Gastroesophageal sphincter (tissue), 4 donors: Measurements from ENCODE around the gene HELZ. TPM values are rescaled to one million over a fixed set of nuclear protein-coding genes. Genes with fewer than 3 reads are reported as not detected.
A peak's percentile ranks its signal among the peaks of the same experiment; 100 is the strongest.

ENCODE experiments used
- ATAC-seq: fragments of 150-250 bp; one replicate; pipeline ENCODE4 v1.9.1; 2016; ENCODE audit warnings: mild to moderate bottlenecking, moderate library complexity
- H3K27ac ChIP-seq, 4 donors: fragments of 200-600 bp; sonication (generic) in 3 of 4; 1 replicate in 3 of 4; 2 replicates in 1 of 4; pipeline ENCODE4 v1.5.1; 2016 to 2019
- H3K27me3 ChIP-seq: fragments of 200-600 bp; sonication (generic); one replicate; pipeline ENCODE4 v1.5.1; 2019
- H3K36me3 ChIP-seq, 2 donors: fragments of 200-600 bp; sonication (generic); one replicate each; pipeline ENCODE4 v1.5.1; 2019; ENCODE audit warnings: control low read depth in 1 of 2
- H3K4me1 ChIP-seq, 3 donors: fragments of 200-600 bp; sonication (generic); 1 replicate in 2 of 3; 2 replicates in 1 of 3; pipeline ENCODE4 v1.5.1; 2016 to 2019; ENCODE audit warnings: control low read depth in 2 of 3
- H3K4me3 ChIP-seq, 2 donors: fragments of 200-600 bp; sonication (generic); one replicate each; pipeline ENCODE4 v1.5.1; 2019; ENCODE audit warnings: mild to moderate bottlenecking in 1 of 2, moderate library complexity in 1 of 2
- H3K9me3 ChIP-seq, 3 donors: fragments of 200-600 bp; sonication (generic); one replicate each; pipeline ENCODE4 v1.5.1; 2017 to 2019; ENCODE audit warnings: control low read depth in 2 of 3
- EP300 ChIP-seq: sonication (generic); formaldehyde crosslinking; IDR thresholded peaks from one replicate; pipeline ENCODE4 v1.6.1; 2017; ENCODE audit warnings: antibody characterized with exemption, mild to moderate bottlenecking
- POLR2A ChIP-seq, 2 donors: fragments of 450-650 bp; IDR thresholded peaks; one replicate each; pipeline ENCODE4 v1.6.1; 2017; ENCODE audit warnings: antibody characterized with exemption in 2 of 2, mild to moderate bottlenecking in 2 of 2, moderate library complexity in 1 of 2
- POLR2AphosphoS5 ChIP-seq: sonication (generic); formaldehyde crosslinking; IDR thresholded peaks from one replicate; pipeline ENCODE4 v1.6.1; 2017; ENCODE audit warnings: antibody characterized with exemption
- WGBS, 2 donors: methylation state at CpG; one replicate each; pipeline ENCODE4 v1.1.5; 2018; ENCODE audit warnings: low coverage in 1 of 2; 5-methylcytosine and 5-hydroxymethylcytosine counted together
- total RNA-seq, 4 donors: library from RNA; depleted of rRNA; stranded (reverse); fragments of >200 nt; gene quantifications; one replicate each; pipeline ENCODE4 v1.1.0, GENCODE V29; 2016
- TF ChIP-seq, protein P1 (sequence below), 4 experiments: fragments of 200-600 bp in 2 of 4; fragments of 450-650 bp in 2 of 4; sonication (generic) in 1 of 4; IDR thresholded peaks; one replicate each; pipeline ENCODE4 v1.5.1; 2017 to 2019; ENCODE audit warnings: antibody characterized with exemption in 4 of 4, mild to moderate bottlenecking in 2 of 4, moderate library complexity in 2 of 4

Gene HELZ
- total RNA-seq, 4 donors from 2014 or later, result 43.7 to 70.2 (median 58.3) TPM

DNA sequence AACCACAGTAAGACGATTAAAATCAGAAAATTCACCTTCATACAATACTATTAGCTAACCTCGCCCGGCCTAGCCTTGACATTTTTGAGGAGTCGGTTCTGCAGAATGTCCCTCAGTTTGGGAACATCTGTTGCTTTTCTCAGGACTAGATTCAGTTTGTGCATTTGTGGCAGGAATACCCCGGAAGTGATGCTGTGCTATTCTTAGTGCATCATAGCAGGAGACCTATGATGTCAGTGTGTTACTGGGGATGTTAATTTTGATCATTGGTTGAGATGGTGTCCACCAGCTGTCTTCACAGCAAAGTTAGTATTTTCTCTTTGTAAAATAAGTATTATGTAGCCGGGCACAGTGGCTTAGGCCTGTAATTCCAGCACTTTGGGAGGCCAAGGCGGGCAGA lies 21.5 kb upstream of the HELZ start:
- no peaks in the 10 kb centered on the region for H3K27me3 ChIP-seq
- no peak for TF ChIP-seq POLR2AphosphoS5
- no peak for TF ChIP-seq EP300
- 79 to 86% methylated on average over 5 to 7 of the region's 7 CpGs for WGBS, 2 donors
- no peaks in the 10 kb centered on the region for H3K4me1 ChIP-seq
- no peak for ATAC-seq
- no peak overlapping the region for H3K4me3 ChIP-seq
- H3K9me3 ChIP-seq, result no peaks in the 10 kb centered on the region
- H3K36me3 ChIP-seq, result no peaks in the 10 kb centered on the region
- H3K27ac ChIP-seq, result no peak overlapping the region

DNA sequence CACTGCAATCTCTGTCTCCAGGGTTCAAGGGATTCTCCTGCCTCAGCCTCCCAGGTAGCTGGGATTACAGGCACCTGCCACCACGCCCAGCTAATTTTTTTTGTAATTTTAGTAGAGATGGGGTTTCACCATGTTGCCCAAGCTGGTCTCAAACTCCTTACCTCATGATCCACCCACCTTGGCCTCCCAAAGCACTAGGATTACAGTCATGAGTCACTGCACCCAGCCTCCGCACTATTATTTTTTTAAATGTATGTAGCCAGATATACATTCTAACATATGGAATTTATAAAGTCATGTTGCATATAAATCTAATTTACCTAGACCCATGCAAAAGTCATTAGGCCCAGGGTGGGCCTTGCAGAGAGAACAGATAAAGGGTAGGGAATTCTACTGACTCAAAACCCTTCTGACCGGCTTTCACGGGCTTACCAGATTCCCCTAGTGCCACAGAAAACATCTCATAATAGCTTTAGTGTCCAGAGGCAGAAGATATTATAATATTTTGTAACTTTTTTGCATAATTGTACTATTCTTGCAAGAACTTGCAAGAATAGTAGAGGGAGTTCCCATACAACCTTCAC lies 20.5 kb upstream of the HELZ start:
- WGBS, 2 donors, result 96 to 97% methylated on average over 3 to 4 of the region's 4 CpGs
- no peak for ATAC-seq
- Histone ChIP-seq H3K27me3 (no peaks in the 10 kb centered on the region), H3K36me3 (no peaks in the 10 kb centered on the region), H3K9me3 (no peaks in the 10 kb centered on the region), H3K4me3 (no peak overlapping the region), H3K27ac (no peak overlapping the region), H3K4me1 (no peaks in the 10 kb centered on the region)
- TF ChIP-seq POLR2A (IDR thresholded peaks at IDR 0.05), result no peak
- TF ChIP-seq, protein P1, sequence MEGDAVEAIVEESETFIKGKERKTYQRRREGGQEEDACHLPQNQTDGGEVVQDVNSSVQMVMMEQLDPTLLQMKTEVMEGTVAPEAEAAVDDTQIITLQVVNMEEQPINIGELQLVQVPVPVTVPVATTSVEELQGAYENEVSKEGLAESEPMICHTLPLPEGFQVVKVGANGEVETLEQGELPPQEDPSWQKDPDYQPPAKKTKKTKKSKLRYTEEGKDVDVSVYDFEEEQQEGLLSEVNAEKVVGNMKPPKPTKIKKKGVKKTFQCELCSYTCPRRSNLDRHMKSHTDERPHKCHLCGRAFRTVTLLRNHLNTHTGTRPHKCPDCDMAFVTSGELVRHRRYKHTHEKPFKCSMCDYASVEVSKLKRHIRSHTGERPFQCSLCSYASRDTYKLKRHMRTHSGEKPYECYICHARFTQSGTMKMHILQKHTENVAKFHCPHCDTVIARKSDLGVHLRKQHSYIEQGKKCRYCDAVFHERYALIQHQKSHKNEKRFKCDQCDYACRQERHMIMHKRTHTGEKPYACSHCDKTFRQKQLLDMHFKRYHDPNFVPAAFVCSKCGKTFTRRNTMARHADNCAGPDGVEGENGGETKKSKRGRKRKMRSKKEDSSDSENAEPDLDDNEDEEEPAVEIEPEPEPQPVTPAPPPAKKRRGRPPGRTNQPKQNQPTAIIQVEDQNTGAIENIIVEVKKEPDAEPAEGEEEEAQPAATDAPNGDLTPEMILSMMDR (IDR thresholded peaks at IDR 0.05), result no peak
- TF ChIP-seq EP300, result no peak
- no peak for TF ChIP-seq POLR2AphosphoS5

DNA sequence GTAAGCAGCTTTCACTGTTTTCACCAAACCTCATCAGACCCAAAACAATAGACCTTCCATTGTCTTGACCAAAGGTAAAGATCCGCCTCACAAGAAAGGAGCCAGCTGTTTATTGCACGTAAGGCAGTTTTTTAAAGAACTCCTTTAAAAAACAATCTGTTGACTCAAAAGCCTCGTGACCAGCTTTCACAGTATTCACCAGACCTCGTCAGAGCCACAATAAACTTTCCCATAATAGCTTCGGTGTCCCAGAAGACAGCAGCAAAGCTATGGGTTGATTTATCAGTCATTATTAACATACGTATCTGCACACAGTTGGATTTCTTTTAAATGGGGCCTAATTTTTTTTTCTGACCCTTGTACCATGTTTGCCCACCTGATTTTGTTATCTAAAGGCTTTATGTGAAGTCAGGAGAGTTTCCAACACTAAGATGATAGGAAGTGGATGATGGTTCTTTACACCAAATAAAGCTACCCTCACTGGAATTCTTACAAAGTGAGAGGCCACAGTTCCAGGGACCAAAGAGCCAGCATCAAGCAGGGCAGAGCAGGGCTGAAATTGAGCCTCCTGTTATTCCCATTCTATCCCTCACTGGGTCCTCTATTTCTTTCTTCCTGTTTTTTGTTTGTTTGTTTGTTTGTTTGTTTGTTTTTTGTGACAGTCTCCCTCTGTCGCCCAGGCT lies 17.6 kb upstream of the HELZ start:
- H3K9me3 ChIP-seq, result no peaks in the 10 kb centered on the region
- peaks cover 0 to 16% (median 0%) of the 10 kb centered on the region in 3 donors for H3K4me1 ChIP-seq
- H3K4me3 ChIP-seq, result no peak overlapping the region
- WGBS, 2 donors, result 77 to 84% methylated on average over 6 to 7 of the region's 7 CpGs
- H3K36me3 ChIP-seq, result no peaks in the 10 kb centered on the region
- ATAC-seq, result no peak
- no peak for TF ChIP-seq EP300
- TF ChIP-seq POLR2AphosphoS5, result no peak
- TF ChIP-seq, protein P1 (IDR thresholded peaks at IDR 0.05), result no peak
- TF ChIP-seq POLR2A (IDR thresholded peaks at IDR 0.05), result no peak
- no peaks in the 10 kb centered on the region for H3K27me3 ChIP-seq
- H3K27ac ChIP-seq, result no peak overlapping the region

DNA sequence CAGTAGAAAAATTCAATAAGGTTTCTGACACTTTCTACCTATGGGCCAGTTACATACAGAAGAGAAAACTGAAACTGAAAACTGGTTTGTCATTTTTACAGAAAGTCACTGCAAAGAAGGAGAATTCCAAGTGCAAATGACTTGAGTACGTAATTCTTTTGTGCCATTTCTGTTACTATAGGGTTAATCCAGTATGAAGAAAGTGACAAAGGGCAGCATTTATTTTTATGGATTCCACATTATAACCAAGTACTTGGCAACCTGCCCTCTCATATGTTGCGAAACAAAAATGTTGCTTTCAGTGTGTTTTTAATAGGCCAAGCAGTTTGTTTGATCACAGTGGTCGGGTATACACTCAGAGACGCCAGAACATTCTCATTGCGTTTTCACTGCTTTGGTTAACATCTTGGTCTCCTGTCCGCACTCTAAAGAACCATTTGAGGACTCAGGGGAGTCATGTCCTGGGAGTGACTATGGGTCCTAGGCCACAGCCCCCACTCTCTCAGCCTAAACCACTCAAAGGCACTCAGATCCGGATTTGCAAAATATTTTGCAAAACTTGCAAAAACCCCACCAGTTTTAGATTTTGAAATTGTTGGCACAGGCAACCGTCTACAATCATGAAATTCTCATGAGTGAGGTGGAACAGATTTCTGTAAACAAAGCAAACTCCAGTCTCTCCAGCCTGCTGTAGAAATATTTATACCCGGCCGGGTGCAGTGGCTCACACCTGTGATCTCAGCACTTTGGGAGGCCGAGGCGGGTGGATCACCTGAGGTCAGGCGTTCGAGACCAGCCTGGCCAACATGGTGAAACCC lies 15.4 kb upstream of the HELZ start:
- Histone ChIP-seq H3K9me3 (no peaks in the 10 kb centered on the region), H3K4me3 (no peak overlapping the region), H3K36me3 (no peaks in the 10 kb centered on the region), H3K27ac (peak overlapping the region in 3 of 4 donors; percentile 38 to 65 (median 52)), H3K4me1 (peaks cover 0 to 16% (median 0%) of the 10 kb centered on the region in 3 donors), H3K27me3 (no peaks in the 10 kb centered on the region)
- WGBS, 2 donors, result 38 to 54% methylated on average over 7 to 14 of the region's 14 CpGs
- peak; percentile 84 for ATAC-seq
- TF ChIP-seq POLR2A (IDR thresholded peaks at IDR 0.05), result no peak
- TF ChIP-seq, protein P1 (IDR thresholded peaks at IDR 0.05), result no peak
- peak; percentile 38 for TF ChIP-seq POLR2AphosphoS5

DNA sequence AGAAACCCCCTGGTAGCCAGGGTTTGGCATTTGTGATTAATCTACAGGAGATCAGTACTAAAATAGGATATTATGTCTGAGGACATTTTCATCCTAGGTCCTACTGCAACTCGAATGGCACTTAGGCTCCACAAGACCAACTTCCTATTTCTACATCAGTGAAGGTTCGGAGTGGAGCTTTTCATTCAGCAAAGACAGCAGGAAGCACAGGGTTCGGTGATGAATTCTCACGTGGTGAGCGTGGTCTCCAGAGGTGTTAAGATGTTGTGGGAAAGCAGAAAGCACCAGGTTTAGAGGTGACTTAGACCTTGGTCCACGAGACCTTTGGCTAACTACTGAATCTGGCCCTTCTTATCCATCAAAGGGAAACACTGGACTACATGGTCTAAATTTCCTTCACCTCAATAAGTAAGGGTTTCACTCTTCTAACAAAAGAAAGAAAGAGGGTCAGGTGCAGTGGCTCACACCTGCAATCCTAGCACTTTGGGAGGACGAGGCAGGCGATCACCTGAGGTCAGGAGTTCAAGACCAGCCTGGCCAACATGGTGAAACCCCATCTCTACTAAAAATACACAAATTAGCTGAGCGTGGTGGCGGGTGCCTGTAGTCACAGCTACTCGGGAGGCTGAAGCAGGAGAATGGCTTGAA lies 13.9 kb upstream of the HELZ start:
- no peak for ATAC-seq
- no peaks in the 10 kb centered on the region for H3K9me3 ChIP-seq
- H3K4me3 ChIP-seq, result no peak overlapping the region
- H3K4me1 ChIP-seq, result peaks cover 0 to 16% (median 0%) of the 10 kb centered on the region in 3 donors
- TF ChIP-seq EP300 (no peak), POLR2A (IDR thresholded peaks at IDR 0.05) (no peak), POLR2AphosphoS5 (no peak)
- TF ChIP-seq, protein P1 (IDR thresholded peaks at IDR 0.05), result no peak
- no peaks in the 10 kb centered on the region for H3K27me3 ChIP-seq
- H3K27ac ChIP-seq, result no peak overlapping the region
- WGBS, 2 donors, result 72 to 91% methylated on average over 6 of the region's 11 CpGs
- no peaks in the 10 kb centered on the region for H3K36me3 ChIP-seq
